ENCODE results near the gene MFN2.

GRCh38 chr1:11963622-11964021 is 16.6 kb upstream of the MFN2 start:
- TF ChIP-seq CTCF (conservative IDR thresholded peaks at IDR 0.05; ENCODE audit: low read depth in 2 of 2): no peak
- TF ChIP-seq EZH2 (IDR thresholded peaks at IDR 0.05; ENCODE audit: low read depth, unreplicated experiment): no peak
- TF ChIP-seq POLR2AphosphoS5 (IDR thresholded peaks at IDR 0.05; ENCODE audit: low read depth): no peak
- TF ChIP-seq, protein P1, sequence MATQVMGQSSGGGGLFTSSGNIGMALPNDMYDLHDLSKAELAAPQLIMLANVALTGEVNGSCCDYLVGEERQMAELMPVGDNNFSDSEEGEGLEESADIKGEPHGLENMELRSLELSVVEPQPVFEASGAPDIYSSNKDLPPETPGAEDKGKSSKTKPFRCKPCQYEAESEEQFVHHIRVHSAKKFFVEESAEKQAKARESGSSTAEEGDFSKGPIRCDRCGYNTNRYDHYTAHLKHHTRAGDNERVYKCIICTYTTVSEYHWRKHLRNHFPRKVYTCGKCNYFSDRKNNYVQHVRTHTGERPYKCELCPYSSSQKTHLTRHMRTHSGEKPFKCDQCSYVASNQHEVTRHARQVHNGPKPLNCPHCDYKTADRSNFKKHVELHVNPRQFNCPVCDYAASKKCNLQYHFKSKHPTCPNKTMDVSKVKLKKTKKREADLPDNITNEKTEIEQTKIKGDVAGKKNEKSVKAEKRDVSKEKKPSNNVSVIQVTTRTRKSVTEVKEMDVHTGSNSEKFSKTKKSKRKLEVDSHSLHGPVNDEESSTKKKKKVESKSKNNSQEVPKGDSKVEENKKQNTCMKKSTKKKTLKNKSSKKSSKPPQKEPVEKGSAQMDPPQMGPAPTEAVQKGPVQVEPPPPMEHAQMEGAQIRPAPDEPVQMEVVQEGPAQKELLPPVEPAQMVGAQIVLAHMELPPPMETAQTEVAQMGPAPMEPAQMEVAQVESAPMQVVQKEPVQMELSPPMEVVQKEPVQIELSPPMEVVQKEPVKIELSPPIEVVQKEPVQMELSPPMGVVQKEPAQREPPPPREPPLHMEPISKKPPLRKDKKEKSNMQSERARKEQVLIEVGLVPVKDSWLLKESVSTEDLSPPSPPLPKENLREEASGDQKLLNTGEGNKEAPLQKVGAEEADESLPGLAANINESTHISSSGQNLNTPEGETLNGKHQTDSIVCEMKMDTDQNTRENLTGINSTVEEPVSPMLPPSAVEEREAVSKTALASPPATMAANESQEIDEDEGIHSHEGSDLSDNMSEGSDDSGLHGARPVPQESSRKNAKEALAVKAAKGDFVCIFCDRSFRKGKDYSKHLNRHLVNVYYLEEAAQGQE (IDR thresholded peaks at IDR 0.05; ENCODE audit: unreplicated experiment): no peak
- no peak for TF ChIP-seq ZNF331 (CRISPR knock-in tag; IDR thresholded peaks at IDR 0.05; ENCODE audit: low read depth)
- TF ChIP-seq CREB1 (CRISPR knock-in tag; IDR thresholded peaks at IDR 0.05; ENCODE audit: low read depth): no peak
- no peak for TF ChIP-seq ZNF462 (CRISPR knock-in tag; IDR thresholded peaks at IDR 0.05)
- no peak for TF ChIP-seq EZH2phosphoT487 (IDR thresholded peaks at IDR 0.05; ENCODE audit: unreplicated experiment)
- TF ChIP-seq NANOG (IDR thresholded peaks at IDR 0.05; ENCODE audit: borderline replicate concordance): no peak
- no peak for TF ChIP-seq ZNF114 (CRISPR knock-in tag; IDR thresholded peaks at IDR 0.05)
- TF ChIP-seq JUNB (IDR thresholded peaks at IDR 0.05; ENCODE audit: unreplicated experiment): no peak
- no peak for TF ChIP-seq ETS1 (IDR thresholded peaks at IDR 0.05)
- no peak for TF ChIP-seq STAT1 (IDR thresholded peaks at IDR 0.05; ENCODE audit: unreplicated experiment)
